COLO829 (cell line): ENCODE data around the gene DDX10.
"Not testable (repeated sequence)": the region's sequence is repeated elsewhere in the genome, so short reads cannot be mapped to it uniquely, and the experiment has no call there.

Source experiments
- DNase-seq: peaks from one replicate; pipeline ENCODE4 v3.0.0; 2012; ENCODE audit warnings: low spot score

Gene DDX10

DNA sequence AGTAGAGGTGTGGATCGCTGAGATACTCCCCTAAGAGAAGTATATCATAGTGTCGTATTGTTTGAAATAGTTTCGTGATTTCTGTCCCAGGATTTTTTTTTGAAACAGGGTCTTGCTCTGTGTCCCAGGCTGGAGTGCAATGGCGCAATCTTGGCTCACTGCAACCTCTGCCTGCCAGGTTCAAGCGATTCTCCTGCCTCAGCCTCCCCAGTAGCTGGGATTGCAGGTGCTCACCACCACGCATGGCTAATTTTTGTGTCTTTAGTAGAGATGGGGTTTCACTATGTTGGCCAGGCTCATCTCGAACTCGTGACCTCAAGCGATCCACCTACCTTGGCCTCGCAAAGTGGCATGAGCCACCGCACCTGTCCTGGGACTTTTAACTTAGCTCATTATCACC lies 159.1 kb downstream of the DDX10 start:
- not testable (repeated sequence) for DNase-seq

GRCh38 chr11:108824545-108824944 lies 159.7 kb downstream of the DDX10 start:
- no peak for DNase-seq

- no peak for DNase-seq
Observed at GRCh38 chr11:108825381-108825780, 160.5 kb downstream of the DDX10 start.

- no peak for DNase-seq
Observed at GRCh38 chr11:108826136-108826535, 161.3 kb downstream of the DDX10 start.

GRCh38 chr11:108835624-108836023 lies 170.8 kb downstream of the DDX10 start:
- no peak for DNase-seq

GRCh38 chr11:108836541-108836940 lies 171.7 kb downstream of the DDX10 start:
- DNase-seq, result no peak

DNA sequence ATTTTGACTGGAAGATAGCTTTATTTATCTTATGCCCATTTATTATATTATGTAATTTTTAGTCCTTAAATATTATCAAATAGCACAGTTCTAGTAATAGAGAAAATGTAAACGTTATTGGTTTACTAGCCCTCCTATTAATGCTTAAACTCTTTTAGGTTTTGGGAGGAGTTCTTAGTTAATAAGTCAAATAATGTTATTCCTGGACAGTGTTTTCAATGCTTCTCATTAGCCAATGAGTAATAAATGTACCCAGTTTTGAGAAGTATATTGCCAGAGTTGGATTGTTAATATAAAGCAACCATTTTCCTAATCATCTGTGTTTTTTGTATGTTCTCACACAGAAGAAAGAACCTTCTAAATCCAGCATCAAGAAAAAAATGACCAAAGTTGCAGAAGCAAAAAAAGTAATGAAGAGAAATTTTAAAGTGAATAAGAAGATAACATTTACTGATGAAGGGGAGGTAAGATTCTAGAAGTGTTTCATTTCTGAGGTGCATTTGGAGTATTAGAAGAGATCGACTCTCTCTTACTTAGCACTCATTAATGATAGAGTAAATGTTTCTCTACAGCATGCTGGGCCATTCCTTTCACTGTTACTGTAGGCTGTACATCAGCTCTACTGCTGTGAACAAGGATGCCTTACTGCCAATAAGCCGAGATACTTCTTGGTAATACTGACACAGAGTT lies 173.4 kb downstream of the DDX10 start:
- DNase-seq, result no peak

DNA sequence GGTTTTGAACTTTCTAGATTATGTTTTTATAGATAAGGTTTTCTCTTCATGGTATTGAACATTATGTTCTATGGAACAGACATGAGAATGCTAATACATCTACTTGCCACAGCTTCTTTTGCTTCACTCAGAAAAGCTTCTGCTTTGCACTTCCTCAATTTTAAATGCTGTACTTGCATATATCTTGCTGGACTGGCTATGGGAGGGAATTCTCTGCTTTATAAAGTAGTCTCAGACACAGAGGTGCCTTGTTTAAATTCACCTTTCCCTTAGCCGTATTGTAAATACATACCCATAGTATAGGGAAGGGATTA lies 173.9 kb downstream of the DDX10 start:
- no peak for DNase-seq

- no peak for DNase-seq
Observed at GRCh38 chr11:108846009-108846408, 181.1 kb downstream of the DDX10 start.

DNA sequence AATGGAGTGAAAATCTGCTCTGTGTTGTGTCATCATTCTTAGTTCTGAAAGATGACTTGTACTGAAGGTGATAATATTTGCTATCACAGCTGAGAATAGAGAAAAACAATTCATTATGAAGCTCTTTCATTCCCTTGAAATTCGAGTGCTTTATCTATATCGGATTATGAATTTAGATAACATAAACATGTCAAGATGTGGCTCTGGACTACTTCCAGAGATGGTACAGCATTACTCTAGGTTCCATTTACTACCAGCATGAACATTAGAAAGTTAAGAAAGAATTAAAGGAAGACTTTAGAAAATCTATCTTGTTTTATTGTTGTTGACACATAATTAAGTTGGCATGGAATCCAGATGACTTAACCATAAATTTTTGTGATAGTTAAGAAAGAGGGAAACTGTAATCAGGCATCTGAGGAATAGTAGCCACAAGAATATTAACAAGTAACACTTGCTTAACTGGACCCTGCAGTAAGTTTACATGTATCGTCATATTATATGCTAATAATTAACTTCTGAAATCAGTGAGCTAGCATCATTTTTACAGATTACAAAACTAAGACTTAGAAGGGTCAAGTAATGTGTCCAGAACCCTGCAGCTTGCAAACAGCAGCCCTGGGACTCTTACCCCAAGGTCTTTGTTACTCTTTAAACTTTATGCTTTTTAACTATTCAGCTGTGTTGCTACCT lies 182.6 kb downstream of the DDX10 start:
- DNase-seq, result no peak

DNA sequence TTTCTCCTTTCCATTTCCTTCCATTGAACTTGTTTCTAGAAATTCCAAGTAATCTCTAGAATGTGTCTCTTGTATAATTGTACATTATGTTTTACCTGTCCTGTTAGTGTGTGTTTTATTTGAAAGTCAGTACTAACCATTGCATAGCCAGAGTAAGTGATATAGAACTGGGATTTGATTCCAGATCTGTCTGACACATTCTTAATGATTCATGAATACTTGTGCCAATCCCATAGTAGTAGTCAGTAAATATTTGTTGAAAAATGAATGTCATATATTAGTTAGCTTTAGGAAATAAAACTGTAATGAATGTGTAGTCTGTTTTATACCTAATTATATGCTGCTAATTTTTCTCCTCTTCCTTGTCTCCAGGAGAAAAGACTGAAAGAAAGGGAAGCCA lies 186.9 kb downstream of the DDX10 start:
- DNase-seq, result no peak

- DNase-seq, result no peak
Observed at GRCh38 chr11:108852701-108853100, 187.8 kb downstream of the DDX10 start.

DNA sequence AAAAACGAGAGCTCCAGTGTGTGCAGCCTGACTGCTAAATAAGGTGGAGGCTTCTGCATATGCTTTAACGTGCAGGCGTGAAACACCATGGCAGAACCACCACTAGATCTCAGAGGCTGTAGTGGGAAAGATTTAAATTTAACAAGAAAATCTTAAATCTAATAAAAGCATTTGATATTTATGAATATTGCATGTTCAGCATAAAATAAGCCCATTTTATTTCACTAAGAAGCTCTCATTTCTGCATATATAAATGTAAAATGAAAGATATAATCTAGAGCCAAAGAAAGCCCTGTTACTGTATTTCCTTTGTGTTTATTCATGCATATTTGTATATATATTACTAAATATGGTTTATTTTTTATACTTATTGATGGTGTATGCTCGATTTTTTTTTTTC lies 188.3 kb downstream of the DDX10 start:
- DNase-seq, result no peak

GRCh38 chr11:108853864-108854263 lies 189.0 kb downstream of the DDX10 start:
- no peak for DNase-seq

GRCh38 chr11:108854346-108854745 lies 189.5 kb downstream of the DDX10 start:
- DNase-seq, result no peak

DNA sequence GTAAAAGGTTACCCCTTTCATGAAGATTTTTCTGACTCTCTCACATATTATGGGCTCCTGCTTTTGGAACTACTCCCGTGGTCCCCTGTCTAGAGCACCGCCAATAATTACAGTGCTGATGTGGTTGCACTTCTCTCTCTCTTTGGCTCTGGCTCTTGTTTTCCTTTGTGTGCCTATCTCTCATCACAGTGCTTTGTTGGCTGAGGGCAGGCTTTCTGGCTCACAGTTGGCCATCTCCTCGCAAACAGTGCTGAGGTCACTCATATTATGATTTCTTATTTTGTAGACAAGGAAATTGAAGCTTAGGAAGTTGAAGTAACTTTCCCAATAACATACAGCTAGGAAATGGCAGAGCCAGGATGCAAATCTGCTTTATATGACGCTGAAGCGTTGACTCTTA lies 192.5 kb downstream of the DDX10 start:
- DNase-seq, result no peak

GRCh38 chr11:108858622-108859021 lies 193.8 kb downstream of the DDX10 start:
- DNase-seq, result no peak

GRCh38 chr11:108859510-108859909 lies 194.6 kb downstream of the DDX10 start:
- DNase-seq, result no peak

- DNase-seq, result no peak
Observed at GRCh38 chr11:108863528-108863927, 198.7 kb downstream of the DDX10 start.

DNA sequence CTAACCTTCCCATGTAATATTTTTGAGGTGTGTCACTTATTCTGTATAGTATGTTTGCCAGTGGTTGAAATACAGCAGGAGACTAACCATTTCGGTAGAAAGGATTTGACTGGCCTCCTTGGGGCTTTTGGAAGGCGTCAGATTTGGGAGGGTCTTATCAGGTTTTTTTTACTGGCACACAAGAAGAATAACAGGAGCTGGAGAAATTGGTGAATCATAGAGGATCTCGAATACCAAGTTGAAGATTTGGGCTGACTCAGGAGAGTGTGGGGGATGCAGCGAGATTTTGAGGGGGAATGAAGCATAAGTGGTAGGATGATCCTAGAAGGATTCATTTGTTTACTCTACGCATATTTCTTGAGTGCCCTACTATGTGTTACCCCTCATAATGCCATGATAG lies 200.5 kb downstream of the DDX10 start:
- no peak for DNase-seq

DNA sequence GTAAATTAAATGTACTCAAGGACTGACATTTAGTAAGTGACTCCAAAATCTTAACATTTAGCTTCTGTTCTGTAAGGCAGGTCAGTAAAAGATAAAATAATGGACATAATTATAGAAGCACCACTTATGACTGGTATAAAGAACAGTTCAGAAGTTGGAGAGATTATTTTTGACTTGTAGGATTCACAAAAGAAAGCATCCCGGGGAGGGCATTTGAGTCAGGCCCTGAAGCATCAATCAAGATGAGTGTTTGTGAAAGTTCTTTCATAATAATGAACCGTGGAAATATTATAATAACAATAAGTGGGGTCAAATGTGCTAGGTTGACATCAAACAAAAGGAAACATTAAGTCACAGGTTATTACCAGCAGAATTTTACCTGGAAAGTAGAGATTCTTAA lies 201.9 kb downstream of the DDX10 start:
- DNase-seq, result no peak

- DNase-seq, result no peak
Observed at GRCh38 chr11:108870373-108871020, 205.6 kb downstream of the DDX10 start.

DNA sequence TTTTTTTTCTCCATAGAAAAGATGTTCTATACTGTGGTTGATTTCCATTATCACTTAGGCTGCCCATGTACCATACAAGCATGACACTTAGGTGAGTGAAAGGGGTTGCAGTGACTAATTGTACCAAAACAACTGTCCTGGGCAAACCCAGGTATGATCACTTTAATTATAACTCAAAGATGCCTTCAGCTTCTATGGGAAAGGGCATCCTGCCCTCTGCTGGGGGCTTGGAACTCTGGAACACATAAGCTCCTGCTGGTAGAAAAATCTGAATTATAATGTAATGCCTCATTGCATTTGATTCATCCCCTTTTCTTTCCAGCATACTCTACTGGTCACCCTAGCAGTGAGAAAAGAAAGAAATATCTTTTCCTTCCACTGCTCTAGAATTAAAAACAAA lies 206.3 kb downstream of the DDX10 start:
- DNase-seq, result no peak

GRCh38 chr11:108871867-108872266 lies 207.0 kb downstream of the DDX10 start:
- no peak for DNase-seq
